Activated CD8-positive, alpha-beta memory T cell treated with anti-CD3 and anti-CD28 coated beads, Interleukin-2, amount 50 U/mL, for 1 hour (primary cell): ENCODE results near the gene PLCG1.

Experiments used
- DNase-seq: peaks from one replicate; pipeline ENCODE4 v3.0.0-alpha.2; 2020; ENCODE audit errors: extremely low read depth

The PLCG1 gene

DNA sequence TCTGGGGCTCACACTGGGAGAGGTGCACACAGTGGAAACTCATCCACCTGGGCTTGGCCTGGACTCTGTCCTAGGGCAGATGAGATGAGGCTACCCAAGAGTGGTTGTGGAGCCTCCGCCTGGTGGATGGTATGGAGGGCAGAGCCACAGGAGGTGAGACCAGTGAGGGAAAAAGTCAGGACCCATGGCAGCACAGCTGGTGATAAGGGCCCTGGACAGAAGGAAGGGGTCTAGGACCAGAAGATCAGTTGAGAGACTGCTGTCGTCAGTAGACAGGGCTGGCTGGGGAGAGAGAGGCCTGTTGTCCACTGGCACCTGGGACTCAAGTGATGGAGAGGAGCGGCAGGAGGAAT is 29.8 kb downstream of the PLCG1 start:
- DNase-seq = no peak

DNA sequence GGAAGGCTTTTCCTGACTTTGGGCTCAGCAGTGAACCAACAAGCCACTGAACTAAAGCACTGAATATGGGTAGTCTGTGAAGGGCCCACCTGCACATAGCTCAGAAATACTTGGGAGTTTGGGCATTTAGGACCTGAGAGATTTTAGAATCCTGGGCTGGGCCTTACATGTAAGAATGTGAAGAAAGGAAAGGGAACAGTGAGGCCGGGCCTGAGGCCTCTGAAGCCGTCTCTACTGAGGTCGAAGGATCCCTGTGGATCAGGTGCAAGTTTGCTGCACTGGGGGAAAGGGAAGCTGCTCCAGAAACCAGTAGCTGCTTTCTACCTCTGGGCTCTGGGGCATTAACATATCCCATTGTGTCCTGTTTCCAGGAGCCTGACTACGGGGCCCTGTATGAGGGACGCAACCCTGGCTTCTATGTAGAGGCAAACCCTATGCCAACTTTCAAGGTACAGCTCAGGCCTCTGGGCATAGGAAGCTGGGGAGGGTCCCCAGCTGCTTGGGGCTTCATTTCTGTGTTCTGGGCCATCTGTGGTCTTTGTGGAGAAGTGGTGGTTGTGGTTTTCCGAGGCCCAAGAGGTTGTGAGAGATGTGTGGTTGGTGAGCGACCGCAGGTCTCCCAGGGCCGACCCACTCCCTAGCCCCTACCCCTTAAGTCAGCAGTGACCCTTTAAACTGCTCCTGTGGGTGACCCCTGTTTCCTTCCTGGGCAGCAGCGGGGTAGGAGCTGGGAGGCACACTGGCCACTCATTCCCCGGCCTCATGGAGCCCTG is 30.3 kb downstream of the PLCG1 start:
- no peak for DNase-seq

DNA sequence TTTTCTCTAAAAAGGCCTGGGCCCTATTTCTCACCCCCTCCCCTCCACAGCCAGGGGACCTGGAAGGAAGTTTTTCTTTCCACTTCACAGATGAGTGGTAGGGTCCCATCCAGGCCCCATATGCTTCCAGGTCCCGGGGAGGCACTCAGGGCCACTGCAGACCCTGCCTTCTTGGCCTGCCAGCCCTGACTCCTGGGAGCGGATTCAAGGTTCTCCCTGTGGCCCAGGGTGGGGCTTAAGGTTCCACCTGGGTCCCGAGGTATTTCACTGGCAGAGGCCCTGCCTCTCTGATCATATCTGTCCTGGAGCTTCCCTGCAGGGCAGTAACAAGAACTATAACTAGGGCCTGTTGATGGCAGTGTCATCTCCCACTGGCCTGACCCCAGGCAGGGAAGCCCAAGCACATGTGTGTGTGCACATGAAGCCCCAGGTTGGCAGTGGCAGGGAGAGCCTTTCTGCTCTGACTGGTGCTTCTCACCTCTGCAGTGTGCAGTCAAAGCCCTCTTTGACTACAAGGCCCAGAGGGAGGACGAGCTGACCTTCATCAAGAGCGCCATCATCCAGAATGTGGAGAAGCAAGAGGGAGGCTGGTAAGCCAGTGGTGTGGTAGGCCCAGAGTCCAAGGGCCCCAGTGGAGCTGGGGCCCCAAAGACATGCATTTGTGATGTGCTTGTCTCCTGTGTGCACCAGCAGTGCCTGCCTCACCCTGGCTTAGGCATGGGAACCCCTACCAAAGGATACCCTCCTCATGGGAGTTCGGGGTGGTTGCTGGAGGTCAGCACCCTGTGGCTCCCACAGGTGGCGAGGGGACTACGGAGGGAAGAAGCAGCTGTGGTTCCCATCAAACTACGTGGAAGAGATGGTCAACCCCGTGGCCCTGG is 31.2 kb downstream of the PLCG1 start:
- no peak for DNase-seq

DNA sequence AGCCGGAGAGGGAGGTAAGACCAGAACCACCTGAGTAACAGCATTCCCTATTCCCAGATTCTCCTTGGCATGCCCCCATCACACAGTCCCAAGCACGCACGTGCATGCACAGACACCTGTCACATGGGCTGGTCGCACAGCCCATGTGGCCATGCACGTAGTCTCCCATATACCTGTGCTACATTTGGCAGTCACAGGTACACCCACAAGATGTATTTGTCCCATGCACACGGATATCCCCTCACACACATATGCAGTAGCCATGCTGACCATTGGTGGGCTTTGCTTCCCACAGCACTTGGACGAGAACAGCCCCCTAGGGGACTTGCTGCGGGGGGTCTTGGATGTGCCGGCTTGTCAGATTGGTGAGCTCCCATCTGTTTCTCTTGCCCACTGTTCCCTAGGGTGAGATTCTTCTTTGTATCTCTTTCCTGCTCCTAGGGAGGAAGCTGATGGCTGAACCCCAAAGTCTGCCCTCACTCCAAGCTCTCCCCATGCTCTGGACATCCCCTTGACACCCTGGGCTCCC is 31.9 kb downstream of the PLCG1 start:
- DNase-seq = no peak

DNA sequence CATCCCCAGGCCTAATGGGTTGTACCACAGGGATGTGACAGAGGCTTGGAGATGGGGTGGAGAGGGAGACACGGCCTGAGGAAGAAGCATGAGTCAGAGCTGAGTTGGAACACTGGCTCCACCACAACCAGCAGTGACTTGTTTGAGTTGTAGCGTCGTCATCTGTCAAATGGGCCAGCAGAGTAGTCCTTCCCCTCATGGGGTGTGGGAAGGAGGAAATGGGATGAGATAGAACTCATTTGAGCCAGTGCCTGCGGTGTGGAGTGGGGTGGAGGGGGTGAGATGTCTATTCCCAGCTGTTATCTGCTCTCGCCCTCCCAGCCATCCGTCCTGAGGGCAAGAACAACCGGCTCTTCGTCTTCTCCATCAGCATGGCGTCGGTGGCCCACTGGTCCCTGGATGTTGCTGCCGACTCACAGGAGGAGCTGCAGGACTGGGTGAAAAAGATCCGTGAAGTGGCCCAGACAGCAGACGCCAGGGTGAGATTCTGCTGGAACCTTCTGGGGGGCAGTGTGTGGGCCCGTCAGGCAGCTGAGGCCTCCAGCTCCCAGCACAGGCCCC is 32.5 kb downstream of the PLCG1 start:
- DNase-seq = no peak

DNA sequence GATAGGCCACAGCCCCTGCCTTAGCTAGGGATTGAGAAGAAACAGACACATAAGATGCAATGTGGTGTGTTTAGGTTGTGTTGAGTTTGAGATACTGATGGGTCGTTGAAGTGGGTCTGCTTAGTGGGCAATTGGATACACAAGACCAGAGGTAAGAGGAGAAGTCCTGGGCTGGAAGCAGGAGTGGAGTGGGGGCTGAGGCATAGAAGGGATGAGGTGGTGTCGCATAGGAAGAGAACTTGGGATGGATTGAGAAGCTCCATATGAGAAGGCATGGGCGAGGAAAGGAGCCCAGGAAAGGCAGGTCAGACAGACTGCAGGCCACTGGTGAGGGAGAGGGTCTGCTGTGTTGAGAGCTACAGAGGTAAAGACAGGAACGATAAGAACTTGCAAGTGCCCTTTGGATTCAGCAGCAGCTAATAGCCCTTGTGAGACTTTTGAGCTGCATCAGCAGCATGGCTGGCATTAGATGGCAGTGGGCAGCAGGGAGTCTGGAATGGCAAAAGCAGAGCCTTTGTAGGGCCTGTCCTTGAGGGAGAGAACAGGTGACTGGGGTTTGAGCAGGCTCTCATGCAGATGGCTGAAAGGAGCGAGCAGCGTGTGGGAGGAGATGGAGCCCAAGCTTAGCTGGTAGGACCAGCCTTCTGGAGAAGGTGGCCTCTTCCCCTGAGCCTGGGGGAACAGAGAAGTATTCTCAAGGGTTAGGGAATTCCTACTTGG is 33.2 kb downstream of the PLCG1 start:
- no peak for DNase-seq

DNA sequence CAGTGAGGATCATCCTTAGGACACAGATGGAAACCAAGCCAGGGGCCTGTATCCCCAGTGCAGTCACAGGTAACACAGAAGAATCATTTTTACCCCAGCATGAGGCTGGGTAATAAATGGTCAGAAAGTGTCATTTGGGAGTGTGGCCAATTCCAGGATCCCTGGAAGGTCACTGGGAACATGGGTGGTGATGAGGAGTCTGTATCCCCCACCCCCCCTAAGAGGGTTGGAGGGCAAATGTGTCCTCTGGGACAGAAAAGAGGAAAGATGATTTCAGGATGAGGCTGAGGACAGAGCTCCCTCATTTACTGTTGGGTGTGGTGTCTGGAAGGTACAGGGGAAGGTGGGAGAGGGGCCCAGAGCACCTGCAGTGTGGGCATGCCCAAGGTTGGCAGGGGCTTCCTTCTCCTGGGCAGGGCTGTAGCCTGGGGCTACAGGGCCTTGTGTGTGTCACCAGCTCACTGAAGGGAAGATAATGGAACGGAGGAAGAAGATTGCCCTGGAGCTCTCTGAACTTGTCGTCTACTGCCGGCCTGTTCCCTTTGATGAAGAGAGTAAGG is 34.5 kb downstream of the PLCG1 start:
- no peak for DNase-seq

DNA sequence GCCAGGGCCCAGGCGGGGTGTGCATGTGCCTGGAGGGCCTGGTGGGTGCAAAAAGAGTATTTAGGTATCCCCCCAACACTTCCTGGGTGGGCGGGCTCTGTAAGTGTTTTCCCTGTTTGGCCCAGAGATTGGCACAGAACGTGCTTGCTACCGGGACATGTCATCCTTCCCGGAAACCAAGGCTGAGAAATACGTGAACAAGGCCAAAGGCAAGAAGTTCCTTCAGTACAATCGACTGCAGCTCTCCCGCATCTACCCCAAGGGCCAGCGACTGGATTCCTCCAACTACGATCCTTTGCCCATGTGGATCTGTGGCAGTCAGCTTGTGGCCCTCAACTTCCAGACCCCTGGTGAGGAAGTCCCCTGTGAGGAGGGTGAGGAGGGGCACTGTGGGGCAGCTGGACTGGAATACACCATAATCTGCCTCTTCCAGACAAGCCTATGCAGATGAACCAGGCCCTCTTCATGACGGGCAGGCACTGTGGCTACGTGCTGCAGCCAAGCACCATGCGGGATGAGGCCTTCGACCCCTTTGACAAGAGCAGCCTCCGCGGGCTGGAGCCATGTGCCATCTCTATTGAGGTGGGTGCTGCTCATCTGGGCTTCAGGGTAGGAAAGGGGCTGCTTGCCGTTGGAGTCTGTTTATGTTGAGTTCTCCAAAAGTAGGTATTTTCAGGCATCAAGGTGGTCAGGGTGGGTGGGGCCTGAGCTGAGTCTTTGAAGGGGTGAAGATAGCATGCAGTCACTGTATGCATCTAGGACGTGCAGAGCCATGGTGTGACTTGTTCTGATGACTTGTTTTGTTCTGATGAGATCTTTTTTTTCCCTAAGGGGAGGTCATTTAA is 35.2 kb downstream of the PLCG1 start:
- no peak for DNase-seq

DNA sequence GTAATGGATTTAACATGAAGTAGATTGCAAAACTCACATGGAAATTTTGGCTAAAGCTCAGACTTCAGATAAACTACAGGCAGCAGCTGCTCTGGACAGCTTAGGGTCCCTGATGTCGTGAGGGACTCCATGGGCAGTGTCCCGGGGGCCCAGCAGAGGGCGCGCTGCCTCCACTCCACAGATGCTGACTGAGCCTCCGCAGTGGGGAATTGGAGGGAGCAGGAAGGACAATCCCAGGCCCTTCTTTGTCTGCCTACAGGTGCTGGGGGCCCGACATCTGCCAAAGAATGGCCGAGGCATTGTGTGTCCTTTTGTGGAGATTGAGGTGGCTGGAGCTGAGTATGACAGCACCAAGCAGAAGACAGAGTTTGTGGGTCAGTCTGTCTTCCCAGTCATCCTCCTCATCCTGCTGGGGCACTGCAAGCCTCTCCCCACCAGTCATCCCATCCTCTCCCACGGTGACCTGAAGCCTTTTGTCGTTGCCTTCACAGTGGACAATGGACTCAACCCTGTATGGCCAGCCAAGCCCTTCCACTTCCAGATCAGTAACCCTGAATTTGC is 35.9 kb downstream of the PLCG1 start:
- DNase-seq = peak; percentile 36

DNA sequence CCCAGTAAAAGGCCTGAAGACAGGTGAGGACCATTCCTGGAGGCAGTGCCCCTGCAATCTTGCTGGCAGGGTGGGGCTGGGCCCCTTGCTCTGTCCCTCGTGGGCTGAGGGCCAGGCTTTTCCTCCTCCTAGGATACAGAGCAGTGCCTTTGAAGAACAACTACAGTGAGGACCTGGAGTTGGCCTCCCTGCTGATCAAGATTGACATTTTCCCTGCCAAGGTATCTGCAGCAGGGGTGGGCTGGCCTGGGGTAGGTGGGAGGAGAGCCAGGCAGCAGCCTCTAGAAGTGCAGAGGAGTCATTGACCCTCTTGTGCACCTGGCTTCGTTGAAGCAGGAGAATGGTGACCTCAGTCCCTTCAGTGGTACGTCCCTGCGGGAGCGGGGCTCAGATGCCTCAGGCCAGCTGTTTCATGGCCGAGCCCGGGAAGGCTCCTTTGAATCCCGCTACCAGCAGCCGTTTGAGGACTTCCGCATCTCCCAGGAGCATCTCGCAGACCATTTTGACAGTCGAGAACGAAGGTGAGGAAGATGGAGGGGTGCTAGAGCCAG is 36.5 kb downstream of the PLCG1 start:
- no peak for DNase-seq

DNA sequence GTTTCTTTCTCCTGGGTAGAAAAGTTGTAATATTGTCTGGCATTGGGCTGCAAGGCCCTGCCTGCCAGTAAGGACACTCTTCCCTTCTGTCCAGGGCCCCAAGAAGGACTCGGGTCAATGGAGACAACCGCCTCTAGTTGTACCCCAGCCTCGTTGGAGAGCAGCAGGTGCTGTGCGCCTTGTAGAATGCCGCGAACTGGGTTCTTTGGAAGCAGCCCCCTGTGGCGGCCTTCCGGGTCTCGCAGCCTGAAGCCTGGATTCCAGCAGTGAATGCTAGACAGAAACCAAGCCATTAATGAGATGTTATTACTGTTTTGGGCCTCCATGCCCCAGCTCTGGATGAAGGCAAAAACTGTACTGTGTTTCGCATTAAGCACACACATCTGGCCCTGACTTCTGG is 37.0 kb downstream of the PLCG1 start:
- DNase-seq = no peak

DNA sequence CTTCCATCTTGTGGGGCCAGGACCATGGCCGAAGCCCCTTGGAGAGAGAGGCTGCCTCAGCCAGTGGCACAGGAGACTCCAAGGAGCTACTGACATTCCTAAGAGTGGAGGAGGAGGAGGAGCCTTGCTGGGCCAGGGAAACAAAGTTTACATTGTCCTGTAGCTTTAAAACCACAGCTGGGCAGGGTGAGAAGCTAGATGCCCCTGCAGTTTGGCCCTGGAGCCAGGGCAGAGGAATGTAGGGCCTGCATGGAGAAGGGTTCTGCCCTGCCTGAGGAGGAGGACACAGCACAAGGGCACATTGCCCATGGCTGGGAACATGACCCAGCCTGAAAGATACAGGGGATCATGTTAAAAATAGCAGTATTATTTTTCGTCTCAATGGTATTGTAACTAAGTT is 37.4 kb downstream of the PLCG1 start:
- DNase-seq = no peak

DNA sequence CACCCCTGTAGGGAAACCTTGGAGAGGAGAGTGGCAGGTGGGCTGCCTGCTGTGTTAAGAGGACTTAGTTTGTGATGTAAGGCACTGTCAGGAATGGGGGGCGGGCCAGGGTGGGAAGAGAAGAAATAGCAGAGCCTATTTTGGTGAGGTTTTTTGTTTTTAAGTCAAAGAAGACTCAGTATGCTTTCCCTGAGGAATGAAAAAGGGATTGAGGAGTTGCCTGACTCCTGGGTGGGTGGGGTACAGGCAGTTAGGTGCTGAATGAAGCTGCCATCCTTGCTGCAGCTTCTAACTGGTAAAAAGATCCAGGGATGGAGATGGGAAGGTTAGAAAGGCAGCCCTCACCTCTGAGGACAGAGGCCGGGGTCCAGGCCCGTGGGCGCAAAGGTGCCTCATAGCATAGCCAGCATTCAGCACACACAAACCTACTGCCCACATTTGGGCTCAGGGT is 37.9 kb downstream of the PLCG1 start:
- no peak for DNase-seq

DNA sequence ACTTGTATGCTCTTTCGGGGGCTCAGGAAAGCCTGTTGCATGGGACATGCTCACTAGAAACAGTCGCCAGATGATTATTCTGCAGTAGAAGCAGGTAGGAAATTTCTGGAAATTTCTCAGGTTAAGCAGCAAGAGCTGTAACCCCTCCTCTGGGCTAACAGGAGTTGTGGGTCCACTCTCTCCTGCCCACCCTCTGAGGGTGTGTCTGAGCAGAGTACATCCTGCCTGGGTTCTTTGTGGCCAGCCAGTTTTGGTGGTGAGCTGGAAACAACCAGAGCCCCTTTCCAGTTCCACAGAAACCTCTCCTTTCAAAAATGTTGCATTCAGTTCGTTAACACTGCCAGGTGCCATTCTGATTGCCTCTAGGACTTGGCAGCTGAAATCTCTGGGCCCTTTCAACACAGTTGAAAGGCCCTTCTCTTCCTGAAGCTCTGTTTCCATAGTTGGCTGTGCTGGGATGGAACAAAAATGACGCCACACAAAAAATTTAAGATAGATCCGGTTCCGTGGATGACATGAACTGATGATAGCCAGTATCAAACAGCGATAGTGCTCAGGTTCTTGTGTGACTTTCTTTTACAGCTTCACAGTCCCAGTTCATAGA is 38.5 kb downstream of the PLCG1 start:
- no peak for DNase-seq

DNA sequence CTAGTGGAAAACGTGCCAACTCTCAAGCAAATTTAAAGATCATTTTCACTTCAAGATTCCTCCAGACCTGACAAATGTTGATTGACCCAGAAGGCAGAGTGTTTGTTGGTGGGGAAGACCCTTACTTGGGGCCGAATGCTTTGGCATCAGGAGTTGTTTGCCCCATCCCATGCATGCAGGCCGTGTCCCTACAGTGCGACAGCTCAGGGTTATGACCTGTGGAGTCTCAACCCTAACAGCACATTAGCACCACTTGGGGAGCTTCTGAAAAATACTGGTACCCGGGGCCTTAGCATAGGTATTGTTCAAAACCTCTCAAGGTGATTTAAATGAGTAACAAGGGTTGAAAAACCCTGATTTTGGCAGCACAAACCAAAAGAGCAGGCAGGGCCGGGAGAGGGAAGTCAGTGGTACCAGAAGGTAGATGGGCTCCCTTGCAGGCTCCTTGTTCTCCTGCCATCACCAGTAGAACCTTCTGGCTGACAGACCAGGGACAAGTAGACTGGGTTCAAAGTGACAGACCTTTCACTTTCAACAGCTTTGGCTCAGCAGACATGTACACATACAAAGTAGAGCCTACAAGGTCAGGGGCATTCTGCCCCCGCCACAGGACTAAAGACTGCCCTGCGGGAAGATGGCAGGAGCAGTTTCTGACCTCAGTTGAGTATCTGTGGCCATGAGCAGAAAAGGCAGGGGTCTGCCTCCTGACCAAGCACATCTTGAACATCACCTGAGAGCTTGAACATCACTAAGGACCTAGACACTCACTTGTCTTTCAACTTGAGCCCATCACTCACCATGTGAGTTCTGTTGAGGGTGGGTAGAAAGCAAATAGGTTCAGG is 39.6 kb downstream of the PLCG1 start:
- no peak for DNase-seq

DNA sequence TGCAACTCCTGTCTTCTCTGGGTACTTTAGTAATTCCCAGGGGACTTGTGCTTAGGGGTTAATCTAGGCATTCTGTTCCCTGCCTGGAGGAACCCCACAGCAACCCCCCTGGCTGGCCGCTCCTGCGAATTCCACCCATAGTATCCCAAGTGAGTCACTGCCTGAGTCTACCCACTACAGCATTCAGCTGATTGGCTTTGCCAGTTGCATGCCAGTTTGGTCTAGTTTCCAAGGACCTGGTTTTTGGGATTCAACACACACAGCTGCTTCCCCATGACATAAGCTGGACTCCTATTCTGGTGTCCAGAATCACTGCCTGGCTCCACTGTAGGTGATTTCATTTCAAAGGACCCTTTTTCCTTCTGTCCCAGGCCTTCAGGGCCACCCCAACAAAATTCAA is 40.3 kb downstream of the PLCG1 start:
- DNase-seq = no peak

DNA sequence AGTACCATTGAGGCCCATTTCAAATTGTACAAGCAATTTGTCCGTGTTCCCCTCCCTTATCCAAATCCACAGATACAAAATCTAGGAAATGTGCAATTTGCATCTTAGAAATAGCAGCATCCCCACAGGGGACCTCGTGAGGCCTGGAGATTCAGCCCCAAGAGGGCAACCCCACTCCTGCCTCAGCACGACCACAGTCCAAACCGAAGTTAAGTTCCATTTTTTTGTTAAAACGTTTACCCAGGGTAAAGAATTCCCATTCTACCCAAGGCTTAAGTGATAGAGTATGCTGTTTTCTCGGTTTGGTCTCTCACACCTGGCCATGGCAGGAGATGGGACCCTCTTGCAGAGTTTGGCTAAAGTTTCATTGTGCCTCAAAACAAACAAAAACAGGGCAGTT is 41.2 kb downstream of the PLCG1 start:
- DNase-seq = no peak

DNA sequence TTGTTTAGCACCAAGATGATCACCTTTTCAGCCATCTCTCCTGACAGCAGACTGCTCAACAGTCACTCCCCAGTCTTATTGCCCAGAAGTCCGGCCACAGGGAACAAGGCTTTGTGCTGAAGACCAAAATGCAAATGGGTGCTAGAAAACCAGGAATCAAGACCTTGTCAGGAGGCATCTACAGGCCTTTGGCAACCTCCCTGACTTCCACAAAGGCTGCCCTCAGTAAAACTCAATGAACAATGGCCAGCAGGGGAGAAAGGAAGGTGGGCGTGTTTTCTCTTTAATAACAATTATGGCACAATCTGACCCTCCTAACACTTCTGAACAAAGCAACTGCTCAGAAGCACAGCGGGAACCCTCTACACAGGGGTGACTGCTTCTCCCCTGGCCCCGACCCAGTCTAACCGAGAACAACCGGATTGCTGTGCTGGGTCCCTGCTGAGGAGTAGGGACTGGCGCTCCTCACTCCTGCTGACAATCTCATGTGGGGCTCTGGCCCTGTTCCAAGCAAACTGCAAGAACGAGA is 41.6 kb downstream of the PLCG1 start:
- DNase-seq = no peak
